Epithelial cell of prostate (primary cell): Measurements from ENCODE around the gene DEPDC5.

Source experiments
- DNase-seq: peaks from one replicate; pipeline ENCODE4 v3.0.0-alpha.2; 2011; ENCODE audit warnings: low read depth, low spot score
- H3K27ac ChIP-seq: fragments of 450-650 bp; 2 replicates; pipeline ENCODE4 v1.5.1; 2017; ENCODE audit warnings: mild to moderate bottlenecking

The DEPDC5 gene

DNA sequence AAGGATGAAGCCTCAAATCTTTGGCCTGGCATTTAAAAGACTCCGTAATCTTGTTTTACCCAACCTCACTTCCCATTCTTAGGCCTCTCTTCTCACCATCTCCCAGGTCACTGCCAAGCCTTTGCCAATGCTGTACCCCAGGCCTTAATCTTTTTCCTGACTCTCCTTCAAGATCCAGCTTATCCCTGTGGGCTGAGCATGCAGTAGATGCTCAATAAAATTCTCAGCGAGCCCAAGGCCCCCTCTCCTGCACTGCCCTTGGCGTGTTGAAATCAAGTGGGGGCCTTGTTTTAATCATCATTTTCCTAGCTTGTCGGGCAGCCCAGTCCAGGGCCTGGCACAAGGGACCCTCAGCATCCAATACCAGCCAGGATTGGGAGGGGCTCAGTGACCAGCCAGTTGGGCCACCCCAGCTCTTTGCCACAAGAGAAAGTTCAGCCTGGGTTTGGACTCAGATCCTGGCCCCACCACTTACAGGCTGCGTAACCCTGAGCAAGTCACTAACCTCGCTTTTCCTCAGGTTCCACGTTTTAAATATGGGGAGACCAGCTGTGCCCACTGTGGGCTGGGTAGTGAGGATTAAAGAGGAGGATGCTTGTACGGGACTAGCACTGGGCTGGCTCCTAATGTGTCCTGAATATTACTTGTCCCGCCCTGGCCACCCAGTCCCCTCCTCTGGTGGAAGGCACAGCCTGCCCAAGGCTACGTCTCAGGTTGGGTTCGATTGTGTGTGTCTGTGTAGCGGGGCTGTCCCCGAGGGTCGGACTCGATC is 189.6 kb downstream of the DEPDC5 start:
- H3K27ac ChIP-seq: peak overlapping the region; percentile 86
- no peak for DNase-seq

DNA sequence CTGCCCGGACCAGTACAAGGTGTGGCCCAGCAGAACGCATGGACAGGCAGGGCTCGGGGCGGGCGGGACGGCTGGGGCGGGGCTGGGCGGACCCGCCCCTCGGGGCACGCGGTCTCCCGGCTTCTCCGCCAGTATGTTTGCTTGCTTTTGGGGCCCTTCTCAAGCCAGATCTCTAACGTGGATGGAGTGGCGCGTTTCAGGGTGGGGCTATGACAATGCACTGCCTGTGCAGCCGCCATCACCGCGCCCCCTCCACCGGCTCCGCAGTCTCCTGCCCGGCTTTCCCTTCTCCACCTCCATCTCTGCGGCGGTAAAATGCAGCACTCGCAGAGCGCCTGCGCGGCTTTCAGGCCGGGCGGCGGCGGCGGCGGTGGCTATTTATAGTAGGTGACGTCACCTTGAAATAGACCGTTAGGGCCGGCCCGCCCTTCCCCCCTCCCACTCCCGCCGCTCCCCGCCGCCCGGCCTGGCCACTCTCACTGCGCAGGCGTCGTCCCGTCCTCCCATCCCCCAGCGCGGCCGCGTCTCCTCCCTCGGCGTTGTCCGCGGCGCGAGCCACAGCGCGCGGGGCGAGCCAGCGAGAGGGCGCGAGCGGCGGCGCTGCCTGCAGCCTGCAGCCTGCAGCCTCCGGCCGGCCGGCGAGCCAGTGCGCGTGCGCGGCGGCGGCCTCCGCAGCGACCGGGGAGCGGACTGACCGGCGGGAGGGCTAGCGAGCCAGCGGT is 190.3 kb downstream of the DEPDC5 start, which contains the start of gene YWHAH:
TSS of gene YWHAH (plus strand) at position 558 of the 722 bp plus-strand sequence. CDS start 199 bp downstream, outside the sequence.
- peak within 1 kb of the TSS; percentile 86 for H3K27ac ChIP-seq

GRCh38 chr22:31944700-31945442 is 191.1 kb downstream of the DEPDC5 start:
- H3K27ac ChIP-seq: peak overlapping the region; percentile 86
- DNase-seq: no peak

More for the DNA sequence above, 190.3 kb downstream of the DEPDC5 start, which contains the start of gene YWHAH:
- DNase-seq: peak; percentile 43

GRCh38 chr22:31945443-31945855 is 191.6 kb downstream of the DEPDC5 start:
- H3K27ac ChIP-seq: peak overlapping the region; percentile 86
- DNase-seq: no peak

GRCh38 chr22:31945971-31946680 is 192.3 kb downstream of the DEPDC5 start:
- peak overlapping the region; percentile 86 for H3K27ac ChIP-seq
- no peak for DNase-seq

GRCh38 chr22:31947296-31947695 is 193.5 kb downstream of the DEPDC5 start:
- peak overlapping the region; percentile 86 for H3K27ac ChIP-seq
- no peak for DNase-seq

DNA sequence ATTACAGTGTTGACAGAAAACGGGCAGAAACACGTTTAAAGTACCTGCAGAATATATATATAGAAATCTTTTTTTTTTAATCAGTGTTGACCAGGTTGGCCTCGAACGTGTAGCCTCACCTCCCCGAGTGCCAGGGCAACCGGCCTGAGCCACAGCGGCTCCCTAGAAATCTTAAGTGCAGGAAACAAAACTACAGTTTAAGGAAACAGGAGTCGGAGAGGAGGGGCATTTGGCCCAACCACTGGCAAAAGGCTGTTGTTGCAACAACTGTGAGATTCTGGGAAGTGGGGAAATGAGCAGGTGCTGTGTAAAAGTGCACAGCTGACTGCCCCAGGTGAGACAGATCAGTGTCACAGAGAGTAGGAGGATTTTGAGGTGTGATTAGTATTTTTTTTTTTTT is 194.2 kb downstream of the DEPDC5 start:
- DNase-seq: no peak
- H3K27ac ChIP-seq: no peak overlapping the region

- H3K27ac ChIP-seq: peak overlapping the region; percentile 75
- no peak for DNase-seq
Observed at GRCh38 chr22:31950226-31950625, 196.4 kb downstream of the DEPDC5 start.

GRCh38 chr22:31951194-31952093 is 197.6 kb downstream of the DEPDC5 start:
- peak overlapping the region; percentile 75 for H3K27ac ChIP-seq
- no peak for DNase-seq

GRCh38 chr22:31952094-31952401 is 198.2 kb downstream of the DEPDC5 start:
- H3K27ac ChIP-seq: peak overlapping the region; percentile 75

GRCh38 chr22:31952472-31952871 is 198.7 kb downstream of the DEPDC5 start:
- peak overlapping the region; percentile 75 for H3K27ac ChIP-seq
- DNase-seq: peak; percentile 48

More at GRCh38 chr22:31952094-31952401, 198.2 kb downstream of the DEPDC5 start:
- DNase-seq: no peak

DNA sequence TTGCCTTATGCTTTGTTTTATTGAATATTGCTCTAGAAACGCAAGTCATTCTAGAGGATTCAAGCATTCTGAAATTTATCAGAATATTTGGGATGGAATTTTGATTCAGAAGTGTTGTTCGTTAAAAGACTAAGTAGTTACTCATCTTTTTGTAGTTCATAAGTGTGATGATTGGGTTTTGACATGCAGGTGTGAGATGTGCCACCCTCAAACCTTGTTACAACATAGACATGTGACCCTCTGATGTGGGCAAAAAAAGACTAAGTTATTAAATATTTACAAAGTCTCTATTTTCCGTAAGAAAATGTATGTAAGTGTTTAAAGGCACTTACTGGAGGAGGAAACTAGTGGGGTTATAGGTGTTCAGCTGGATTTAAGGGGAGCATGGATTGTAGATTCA is 199.4 kb downstream of the DEPDC5 start:
- H3K27ac ChIP-seq: peak overlapping the region; percentile 75
- DNase-seq: no peak

- no peak for DNase-seq
Observed at GRCh38 chr22:31954535-31955523, 201.0 kb downstream of the DEPDC5 start.

GRCh38 chr22:31956360-31956759 is 202.5 kb downstream of the DEPDC5 start:
- H3K27ac ChIP-seq: no peak overlapping the region
- no peak for DNase-seq

More at GRCh38 chr22:31954535-31955523, 201.0 kb downstream of the DEPDC5 start:
- peak overlapping the region; percentile 75 for H3K27ac ChIP-seq
